K562 (cell line): ENCODE data around the gene GARIN1A. TPM values are rescaled to one million over a fixed set of nuclear protein-coding genes. Genes with fewer than 3 reads are reported as not detected.

Experiments
- ARID1B ChIP-seq: fragments of 450-650 bp; IDR thresholded peaks from 2 replicates; pipeline ENCODE4 v1.6.1; 2016; ENCODE audit warnings: antibody characterized with exemption, mild to moderate bottlenecking, inconsistent platforms
- ARNT ChIP-seq, 2 experiments: fragments of 450-650 bp; IDR thresholded peaks; 2 replicates each; pipeline ENCODE4 v1.6.1; 2016; ENCODE audit warnings: mild to moderate bottlenecking in 1 of 2
- BRF1 ChIP-seq: IDR thresholded peaks from 3 replicates; pipeline ENCODE4 v1.6.1; 2011; ENCODE audit warnings: borderline replicate concordance, mild to moderate bottlenecking; ENCODE audit not compliant: insufficient read length; ENCODE audit errors: extremely low read depth
- CAMTA2 ChIP-seq: fragments of 250-450 bp; sonication (Bioruptor Pico); conservative IDR thresholded peaks from 2 replicates; pipeline ENCODE4 v1.5.1; 2022
- FOXJ3 ChIP-seq: sonication (generic); formaldehyde crosslinking; IDR thresholded peaks from 2 replicates; pipeline ENCODE4 v1.4.0; 2020; ENCODE audit warnings: mild to moderate bottlenecking, missing genetic modification reagents
- GTF2E2 ChIP-seq: fragments of 200-800 bp; sonication (Bioruptor generic); IDR thresholded peaks from 2 replicates; pipeline ENCODE4 v1.6.1; 2016; ENCODE audit warnings: missing genetic modification characterization, missing compliant biosample characterization
- JUN ChIP-seq, 2 experiments: sonication (generic) in 1 of 2; formaldehyde crosslinking in 1 of 2; IDR thresholded peaks; 2 replicates each; pipeline versions ENCODE4 v1.6.1 to v1.8.0; 2012 to 2022; ENCODE audit warnings: borderline replicate concordance in 2 of 2, mild to moderate bottlenecking in 2 of 2, improper control_type of control experiment in 1 of 2, low read depth in 1 of 2, low read length in 1 of 2, missing genetic modification reagents in 1 of 2
- JUND ChIP-seq, 2 experiments: IDR thresholded peaks; 2 replicates in 1 of 2; 3 replicates in 1 of 2; pipeline ENCODE4 v1.6.1; 2011; ENCODE audit warnings: borderline replicate concordance in 2 of 2, low read depth in 2 of 2, low read length in 2 of 2, improper control_type of control experiment in 1 of 2, missing biosample characterization in 1 of 2, missing genetic modification characterization in 1 of 2, missing genetic modification reagents in 1 of 2
- LEF1 ChIP-seq: fragments of 450-650 bp; IDR thresholded peaks from 2 replicates; pipeline ENCODE4 v1.6.1; 2016; ENCODE audit warnings: mild to moderate bottlenecking
- MCM2 ChIP-seq: fragments of 450-650 bp; IDR thresholded peaks from 2 replicates; pipeline ENCODE4 v1.6.1; 2017; ENCODE audit warnings: low read depth, mild to moderate bottlenecking
- MTA2 ChIP-seq: fragments of 450-650 bp; IDR thresholded peaks from 2 replicates; pipeline ENCODE4 v1.6.1; 2016; ENCODE audit warnings: low read depth
- NFIC ChIP-seq: fragments of 450-650 bp; IDR thresholded peaks from 2 replicates; pipeline ENCODE4 v1.6.1; 2017; ENCODE audit warnings: mild to moderate bottlenecking, inconsistent platforms
- NFXL1 ChIP-seq: fragments of 450-650 bp; formaldehyde crosslinking; IDR thresholded peaks from 2 replicates; pipeline ENCODE4 v1.4.0; 2021; ENCODE audit warnings: mild to moderate bottlenecking
- NR2C1 ChIP-seq, 2 experiments: fragments of 450-650 bp; IDR thresholded peaks; 2 replicates each; pipeline ENCODE4 v1.6.1; 2017; ENCODE audit warnings: mild to moderate bottlenecking in 2 of 2, antibody characterized with exemption in 1 of 2, inconsistent platforms in 1 of 2, missing compliant biosample characterization in 1 of 2, missing genetic modification characterization in 1 of 2
- RBM22 ChIP-seq: fragments of 200-400 bp; formaldehyde crosslinking; IDR thresholded peaks from 2 replicates; pipeline ENCODE4 v1.6.1; 2018; ENCODE audit warnings: low read length, low read depth; ENCODE audit not compliant: poor library complexity, severe bottlenecking
- RFX5 ChIP-seq: IDR thresholded peaks from 2 replicates; pipeline ENCODE4 v1.6.1; 2011; ENCODE audit warnings: low read depth, mild to moderate bottlenecking, improper control_type of control experiment, low read length
- SLC30A9 ChIP-seq: fragments of 250-450 bp; sonication (Bioruptor Pico); IDR thresholded peaks from 2 replicates; pipeline ENCODE4 v1.8.0; 2022; ENCODE audit warnings: mild to moderate bottlenecking, moderate library complexity
- SMAD4 ChIP-seq: fragments of 250-450 bp; sonication (Bioruptor Pico); conservative IDR thresholded peaks from 2 replicates; pipeline ENCODE4 v1.8.0; 2021; ENCODE audit warnings: inconsistent platforms, mild to moderate bottlenecking, moderate library complexity
- STAT5B ChIP-seq: fragments of 250-450 bp; sonication (Bioruptor Pico); IDR thresholded peaks from 2 replicates; pipeline ENCODE4 v1.8.0; 2021; ENCODE audit warnings: mild to moderate bottlenecking, inconsistent platforms
- ZKSCAN8 ChIP-seq: fragments of 200-800 bp; sonication (Bioruptor generic); IDR thresholded peaks from 2 replicates; pipeline ENCODE4 v1.6.1; 2016; ENCODE audit warnings: missing genetic modification characterization, missing compliant biosample characterization
- ZNF133 ChIP-seq: fragments of 250-450 bp; sonication (Bioruptor Pico); IDR thresholded peaks from 2 replicates; pipeline ENCODE4 v1.4.0; 2020; ENCODE audit warnings: mild to moderate bottlenecking
- ZNF583 ChIP-seq: fragments of 250-450 bp; sonication (Bioruptor Pico); IDR thresholded peaks from 2 replicates; pipeline ENCODE4 v1.4.0; 2020
- ZNF717 ChIP-seq: fragments of 250-450 bp; sonication (Bioruptor Pico); IDR thresholded peaks from 2 replicates; pipeline ENCODE4 v1.5.0; 2021
- polyA plus RNA-seq, 8 experiments: library from polyadenylated mRNA; depleted of rRNA in 4 of 8; stranded (reverse) in 5 of 8; unstranded in 3 of 8; fragments of >200 nt; fragmentation: Nextera tagmentation in 2 of 8; fragmentation: Illumina TruSeq in 1 of 8; extraction: Ambion mirVana in 2 of 8; extraction: Trizol in 1 of 8; gene quantifications; 2 replicates each; pipeline versions ENCODE4 v1.2.1 to v1.2.3, GENCODE V29; 2011 to 2014; ENCODE audit warnings: inconsistent platforms in 1 of 8, missing spikeins in 1 of 8
- total RNA-seq, 7 experiments: library from RNA; depleted of rRNA in 6 of 7; stranded (reverse); fragments of >200 nt in 6 of 7; fragmentation: Illumina TruSeq in 2 of 7; extraction: Trizol in 2 of 7; gene quantifications; 2 replicates each; pipeline versions ENCODE4 v1.2.1 to v1.2.3, GENCODE V29; 2011 to 2021; ENCODE audit warnings: low replicate concordance in 1 of 7
- TF ChIP-seq, protein P1 (sequence below): sonication (generic); formaldehyde crosslinking; IDR thresholded peaks from 2 replicates; pipeline ENCODE4 v1.8.1; 2023; ENCODE audit warnings: mild to moderate bottlenecking, missing genetic modification reagents, moderate library complexity
- TF ChIP-seq, protein P2 (sequence below): fragments of 450-650 bp; IDR thresholded peaks from 2 replicates; pipeline ENCODE4 v1.6.1; 2016
- TF ChIP-seq, protein P3 (sequence below), 2 experiments: IDR thresholded peaks in 1 of 2; conservative IDR thresholded peaks in 1 of 2; 2 replicates each; pipeline ENCODE4 v1.6.1; 2016; ENCODE audit warnings: low read depth in 2 of 2, mild to moderate bottlenecking in 1 of 2, missing compliant biosample characterization in 1 of 2, missing genetic modification characterization in 1 of 2, moderate library complexity in 1 of 2

GARIN1A gene
- total and polyA plus RNA-seq, 9 of the 15 experiments (the other 6 are each of a cell fraction or from before 2014, with no cell fraction given), result 0.01 to 0.41 (median 0.04) TPM; not detected in 3

DNA sequence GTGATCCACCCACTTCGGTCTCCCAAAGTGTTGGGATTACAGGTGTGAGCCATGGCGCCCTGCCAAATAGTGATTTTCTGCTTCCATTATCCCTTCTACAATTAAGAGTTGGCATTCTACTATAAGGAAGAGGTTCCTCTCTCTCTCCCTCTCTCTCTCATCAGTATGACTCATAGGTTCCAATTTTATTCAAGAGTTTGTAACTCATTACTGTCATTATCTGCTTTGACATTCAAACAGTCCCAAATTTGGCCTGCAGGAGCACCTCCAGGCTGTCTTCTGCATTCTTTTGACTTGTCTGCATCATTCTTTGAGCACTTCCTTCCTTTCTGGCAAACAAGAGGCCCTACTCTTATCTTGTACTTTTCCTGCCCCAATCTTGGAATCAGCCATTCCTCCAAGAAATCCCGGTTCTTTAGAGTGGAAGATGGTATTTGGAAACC is 33.8 kb downstream of the GARIN1A start (continued):
- TF ChIP-seq SLC30A9 (no peak), MTA2 (no peak), FOXJ3 (CRISPR knock-in tag) (no peak), JUND (IDR thresholded peaks at IDR 0.05; ENCODE audit: borderline replicate concordance, low read depth, low read length) (peak; percentile 90), JUND (tag; IDR thresholded peaks at IDR 0.05; ENCODE audit: borderline replicate concordance, low read depth, low read length) (peak; percentile 92), NFXL1 (CRISPR knock-in tag) (no peak), ARNT (IDR thresholded peaks at IDR 0.05) (no peak), NFIC (peak; percentile 79), ZNF583 (CRISPR knock-in tag) (no peak), SMAD4 (CRISPR knock-in tag) (no peak), NR2C1 (IDR thresholded peaks at IDR 0.05) (no peak), NR2C1 (tag; IDR thresholded peaks at IDR 0.05) (no peak), JUN (IDR thresholded peaks at IDR 0.05; ENCODE audit: borderline replicate concordance, low read depth, low read length) (0 out of 2 replicates have a peak, but pooled peaks have one; percentile 31), JUN (CRISPR knock-in tag; IDR thresholded peaks at IDR 0.05; ENCODE audit: borderline replicate concordance) (no peak), ARID1B (0 out of 2 replicates have a peak, but pooled peaks have one; percentile 15), MCM2 (no peak), ZNF133 (CRISPR knock-in tag) (no peak), LEF1 (no peak), RBM22 (no peak), GTF2E2 (tag) (no peak), ZNF717 (CRISPR knock-in tag) (no peak), ZKSCAN8 (no peak), STAT5B (no peak), CAMTA2 (no peak), BRF1 (no peak), RFX5 (no peak)
- TF ChIP-seq, protein P1, sequence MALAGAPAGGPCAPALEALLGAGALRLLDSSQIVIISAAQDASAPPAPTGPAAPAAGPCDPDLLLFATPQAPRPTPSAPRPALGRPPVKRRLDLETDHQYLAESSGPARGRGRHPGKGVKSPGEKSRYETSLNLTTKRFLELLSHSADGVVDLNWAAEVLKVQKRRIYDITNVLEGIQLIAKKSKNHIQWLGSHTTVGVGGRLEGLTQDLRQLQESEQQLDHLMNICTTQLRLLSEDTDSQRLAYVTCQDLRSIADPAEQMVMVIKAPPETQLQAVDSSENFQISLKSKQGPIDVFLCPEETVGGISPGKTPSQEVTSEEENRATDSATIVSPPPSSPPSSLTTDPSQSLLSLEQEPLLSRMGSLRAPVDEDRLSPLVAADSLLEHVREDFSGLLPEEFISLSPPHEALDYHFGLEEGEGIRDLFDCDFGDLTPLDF (CRISPR knock-in tag), result no peak
- TF ChIP-seq, protein P2, sequence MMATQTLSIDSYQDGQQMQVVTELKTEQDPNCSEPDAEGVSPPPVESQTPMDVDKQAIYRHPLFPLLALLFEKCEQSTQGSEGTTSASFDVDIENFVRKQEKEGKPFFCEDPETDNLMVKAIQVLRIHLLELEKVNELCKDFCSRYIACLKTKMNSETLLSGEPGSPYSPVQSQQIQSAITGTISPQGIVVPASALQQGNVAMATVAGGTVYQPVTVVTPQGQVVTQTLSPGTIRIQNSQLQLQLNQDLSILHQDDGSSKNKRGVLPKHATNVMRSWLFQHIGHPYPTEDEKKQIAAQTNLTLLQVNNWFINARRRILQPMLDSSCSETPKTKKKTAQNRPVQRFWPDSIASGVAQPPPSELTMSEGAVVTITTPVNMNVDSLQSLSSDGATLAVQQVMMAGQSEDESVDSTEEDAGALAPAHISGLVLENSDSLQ, result peak; percentile 16; the same call in 1 of the 2 replicates
- TF ChIP-seq, protein P3, sequence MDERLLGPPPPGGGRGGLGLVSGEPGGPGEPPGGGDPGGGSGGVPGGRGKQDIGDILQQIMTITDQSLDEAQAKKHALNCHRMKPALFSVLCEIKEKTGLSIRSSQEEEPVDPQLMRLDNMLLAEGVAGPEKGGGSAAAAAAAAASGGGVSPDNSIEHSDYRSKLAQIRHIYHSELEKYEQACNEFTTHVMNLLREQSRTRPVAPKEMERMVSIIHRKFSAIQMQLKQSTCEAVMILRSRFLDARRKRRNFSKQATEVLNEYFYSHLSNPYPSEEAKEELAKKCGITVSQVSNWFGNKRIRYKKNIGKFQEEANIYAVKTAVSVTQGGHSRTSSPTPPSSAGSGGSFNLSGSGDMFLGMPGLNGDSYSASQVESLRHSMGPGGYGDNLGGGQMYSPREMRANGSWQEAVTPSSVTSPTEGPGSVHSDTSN (CRISPR knock-in tag; IDR thresholded peaks at IDR 0.05; ENCODE audit: low read depth), result no peak
- TF ChIP-seq, protein P3 (tag; conservative IDR thresholded peaks at IDR 0.05; ENCODE audit: low read depth), result no peak
